Mesenteric fat pad (tissue), 1 donor: Measurements from ENCODE around the gene ESYT3. TPM values are rescaled to one million over a fixed set of nuclear protein-coding genes. Genes with fewer than 3 reads are reported as not detected.

Experiments used
- DNase-seq: peaks from one replicate; pipeline ENCODE4 v3.0.0-alpha.2; 2020; ENCODE audit warnings: low spot score
- total RNA-seq: library from RNA; stranded (reverse); fragmentation: NEBNext Ultra II Directional; extraction: Animal tissue kit (Norgen Biotek cat#: 25700); gene quantifications from one replicate; pipeline ENCODE4 v1.2.1, GENCODE V29; 2021
- donor health status: DM: yes; HTN: yes; CAD: no.

ESYT3 gene
- total RNA-seq, 1 donor from 2014 or later: 0.19 TPM

GRCh38 chr3:138442433-138442832 is 8.0 kb downstream of the ESYT3 start:
- DNase-seq: peak; percentile 64

GRCh38 chr3:138443091-138443490 is 8.7 kb downstream of the ESYT3 start:
- peak; percentile 12 for DNase-seq

- DNase-seq: peak; percentile 30
Measured at GRCh38 chr3:138443521-138444503, 9.4 kb downstream of the ESYT3 start.

- no peak for DNase-seq
Measured at GRCh38 chr3:138445236-138445635, 10.8 kb downstream of the ESYT3 start.

DNA sequence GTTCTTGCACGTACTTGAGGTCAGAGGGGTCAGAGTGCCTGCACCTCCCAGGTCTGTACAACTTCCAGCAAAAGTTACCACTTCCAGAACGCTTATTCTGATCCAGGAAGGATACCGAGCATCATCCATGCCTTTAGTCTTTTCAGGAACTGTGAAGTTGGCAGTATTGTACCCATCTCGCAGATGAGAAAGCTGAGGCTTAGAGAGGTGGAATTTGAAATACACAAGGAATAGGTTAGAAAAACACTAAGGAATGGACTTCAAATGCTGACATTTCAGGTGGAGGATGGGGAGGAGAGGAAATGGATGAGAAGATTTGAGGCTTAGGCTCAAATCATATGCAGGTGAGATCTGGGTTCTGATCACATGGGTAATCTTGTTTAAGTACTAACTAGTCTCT is 11.2 kb downstream of the ESYT3 start:
- no peak for DNase-seq

DNA sequence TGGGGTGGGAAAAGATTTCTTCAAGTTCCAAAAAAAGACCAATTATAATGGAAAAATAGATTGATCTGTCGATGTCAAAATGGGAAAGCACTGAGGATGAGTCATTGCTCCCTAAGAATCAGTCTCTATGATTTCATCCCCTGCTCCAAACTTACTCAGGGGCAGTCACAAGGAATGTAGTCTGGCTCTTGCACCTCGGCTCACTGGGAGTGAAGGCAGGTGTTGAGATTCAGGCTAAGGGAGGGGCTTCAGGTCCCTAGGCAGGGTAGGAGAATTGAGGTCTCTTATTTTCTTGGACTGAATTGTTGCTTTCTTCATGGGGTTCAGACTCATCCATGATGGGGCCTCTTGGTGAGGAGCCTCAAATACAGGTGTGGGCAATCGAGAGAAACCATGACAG is 14.2 kb downstream of the ESYT3 start:
- DNase-seq: no peak

- DNase-seq: peak; percentile 59
Measured at GRCh38 chr3:138449490-138449889, 15.1 kb downstream of the ESYT3 start.

GRCh38 chr3:138450181-138450580 is 15.8 kb downstream of the ESYT3 start:
- no peak for DNase-seq

DNA sequence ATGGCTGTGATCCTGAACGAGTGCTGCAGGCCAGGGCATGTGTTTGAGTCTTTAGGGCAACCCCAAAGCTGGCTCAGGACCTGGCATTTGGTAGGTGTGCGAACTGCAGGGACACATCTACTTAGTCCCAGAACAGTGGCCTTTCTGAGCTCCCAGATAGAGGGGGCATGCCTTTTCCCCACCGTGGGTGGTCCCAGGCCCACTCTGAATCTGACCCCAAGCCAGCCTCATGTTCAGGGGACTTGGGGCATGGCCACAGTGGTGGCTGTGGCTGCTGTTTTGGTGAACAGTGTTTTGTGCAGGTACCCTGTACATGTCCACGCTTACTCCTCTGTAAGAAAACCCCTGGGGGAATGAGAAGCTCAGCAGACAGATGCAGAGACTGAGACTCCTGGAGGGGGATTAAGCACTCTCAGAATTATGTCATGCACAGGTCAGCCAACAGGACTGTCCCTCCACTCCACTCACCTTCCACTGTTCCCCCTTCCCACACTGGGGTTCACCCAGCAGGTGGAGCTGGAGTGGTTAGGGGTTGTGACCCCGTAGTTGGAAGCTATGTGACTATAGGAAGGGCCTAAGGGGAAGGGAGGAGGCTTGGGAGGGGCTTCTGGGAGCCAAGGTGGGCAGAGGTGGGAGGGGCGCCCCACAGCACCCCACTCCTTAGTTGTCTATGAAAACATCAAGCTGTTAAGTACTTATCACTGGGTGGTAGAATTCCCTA is 16.4 kb downstream of the ESYT3 start:
- DNase-seq: peak; percentile 74

GRCh38 chr3:138451595-138452162 is 17.3 kb downstream of the ESYT3 start:
- DNase-seq: peak; percentile 69

- DNase-seq: peak; percentile 12
Measured at GRCh38 chr3:138452436-138452835, 18.0 kb downstream of the ESYT3 start.

GRCh38 chr3:138453940-138454339 is 19.5 kb downstream of the ESYT3 start:
- peak; percentile 62 for DNase-seq

DNA sequence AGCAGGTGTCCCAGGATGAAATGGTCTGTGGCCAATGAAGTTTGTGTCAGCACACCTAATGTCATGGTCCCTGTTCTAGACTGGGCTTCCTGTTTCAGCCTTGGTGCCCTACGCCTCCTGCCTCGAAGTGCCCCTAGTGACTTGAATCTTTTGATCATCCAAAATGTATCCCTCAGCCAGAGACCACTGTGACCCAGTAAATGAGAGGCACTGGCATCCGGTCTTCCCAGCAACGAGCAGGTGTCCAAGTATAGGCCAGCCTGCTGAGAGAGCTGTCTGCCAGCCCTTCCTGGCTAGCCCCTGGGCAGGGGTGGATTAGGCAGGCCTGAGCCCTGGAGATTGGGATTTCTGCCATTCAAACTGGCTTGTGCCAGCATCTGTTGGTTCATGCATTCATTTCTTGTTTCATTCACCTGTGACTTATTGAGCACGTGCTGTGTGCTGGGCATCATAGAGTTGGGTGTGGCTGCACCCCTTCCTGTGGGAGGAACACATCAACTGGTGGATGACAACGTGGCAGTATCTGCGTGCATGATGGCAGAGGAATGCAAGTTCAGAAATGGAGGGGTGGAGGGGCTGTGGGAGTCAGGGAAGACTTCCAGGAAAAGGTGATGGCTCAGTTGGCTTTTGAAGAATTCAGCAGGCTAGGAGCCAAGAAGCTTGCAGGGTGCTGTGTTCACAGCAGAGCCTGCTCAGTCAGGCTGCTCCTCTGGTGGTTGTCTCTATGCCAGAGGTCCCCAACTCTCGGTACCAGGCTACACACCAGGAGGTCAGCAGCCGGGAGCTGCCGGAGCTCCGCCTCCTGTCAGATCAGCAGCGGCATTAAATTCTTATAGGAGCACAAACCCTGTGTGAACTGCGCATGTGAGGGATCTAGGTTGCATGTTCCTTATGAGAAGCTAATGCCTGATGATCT is 21.6 kb downstream of the ESYT3 start:
- DNase-seq: peak; percentile 76

DNA sequence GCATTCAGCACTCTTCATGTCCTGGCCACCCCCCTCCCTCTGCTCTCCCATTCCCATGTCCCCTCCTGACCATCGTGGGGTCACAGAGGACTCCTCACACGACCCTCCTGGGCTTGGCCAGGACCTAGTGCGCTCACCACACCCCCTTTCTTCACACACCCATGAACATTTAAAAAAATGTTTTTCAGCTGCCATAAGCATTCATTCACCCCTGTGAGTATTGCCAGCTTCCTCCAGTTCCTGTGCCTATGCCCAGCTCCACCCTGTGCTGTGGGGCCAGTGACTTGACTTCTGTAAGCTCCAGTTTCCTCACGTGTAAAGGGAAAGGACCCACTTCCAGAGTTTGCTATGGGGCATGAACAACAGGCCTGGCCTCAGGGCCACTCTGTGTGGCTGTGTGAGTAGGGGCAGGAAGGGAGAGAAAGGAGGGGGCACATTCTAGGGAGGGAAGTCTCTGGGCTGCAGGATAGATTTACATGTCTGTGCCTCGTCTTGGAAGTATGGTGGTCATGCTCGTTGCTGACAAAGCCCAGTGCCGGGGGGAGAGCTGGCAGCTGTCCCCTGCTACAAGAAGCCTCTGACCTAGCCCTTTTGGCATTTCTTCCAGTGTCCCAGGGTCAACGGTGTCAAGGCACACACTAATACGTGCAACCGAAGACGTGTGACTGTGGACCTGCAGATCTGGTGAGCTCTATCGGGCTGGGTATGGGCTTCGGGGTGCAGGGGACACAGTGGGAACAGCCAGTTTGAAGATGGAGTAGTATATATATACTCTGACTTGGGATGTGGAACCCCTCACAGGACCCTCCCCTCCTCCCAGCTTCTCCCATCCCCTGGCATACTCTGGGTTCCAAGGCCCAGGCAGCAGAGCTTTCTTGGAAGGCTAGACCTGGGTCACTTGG is 22.8 kb downstream of the ESYT3 start:
- peak; percentile 62 for DNase-seq

DNA sequence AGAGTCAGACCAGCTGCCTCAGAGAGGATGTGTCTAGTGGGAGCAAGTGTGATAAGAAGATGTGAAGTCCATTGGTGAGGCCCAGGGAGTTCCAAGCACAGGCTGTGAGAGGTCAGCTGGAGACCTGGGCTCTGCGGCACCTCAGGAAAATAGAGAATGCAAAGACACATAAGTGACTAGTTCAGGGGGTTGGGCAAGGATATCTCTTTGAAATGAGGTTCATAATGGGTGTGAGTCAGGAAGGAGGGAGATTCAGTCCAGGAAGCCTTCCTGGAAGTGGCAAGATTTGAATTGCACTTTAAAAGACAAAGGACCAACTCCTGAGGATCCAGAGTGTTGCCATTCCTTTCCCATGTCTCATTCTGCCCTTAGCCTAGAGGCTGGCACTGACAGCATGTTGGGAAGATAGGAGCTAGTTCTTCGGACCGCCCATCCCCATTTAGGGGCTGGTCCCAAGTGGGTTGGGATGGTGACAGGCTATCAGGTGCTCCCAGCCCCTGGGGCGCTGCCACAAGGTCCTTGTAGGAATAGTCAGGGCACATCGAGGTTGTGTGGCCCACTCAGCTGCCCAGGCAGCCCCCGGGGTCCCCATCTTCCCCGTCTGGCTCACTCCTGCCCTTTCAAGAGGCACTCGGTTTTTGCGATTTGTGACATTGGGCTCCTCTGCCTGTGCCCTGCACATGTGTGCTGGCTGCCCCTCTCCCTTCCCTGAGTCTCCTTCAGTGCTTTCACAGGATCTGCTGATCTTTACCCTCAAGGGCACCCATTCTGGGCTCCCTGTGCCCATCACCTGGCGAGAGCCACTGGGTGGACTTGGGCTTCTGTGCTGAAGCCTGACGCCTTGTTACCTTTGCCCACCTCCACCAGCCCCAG is 23.7 kb downstream of the ESYT3 start:
- DNase-seq: peak; percentile 47

- DNase-seq: peak; percentile 87
Measured at GRCh38 chr3:138458774-138459499, 24.5 kb downstream of the ESYT3 start.

GRCh38 chr3:138459619-138460535 is 25.5 kb downstream of the ESYT3 start:
- peak; percentile 28 for DNase-seq
